Karpas-422 (cell line): ENCODE data around the gene ZNF169. TPM values are rescaled to one million over a fixed set of nuclear protein-coding genes. Genes with fewer than 3 reads are reported as not detected.
"Not testable (repeated sequence)": the region's sequence is repeated elsewhere in the genome, so short reads cannot be mapped to it uniquely, and the experiment has no call there.

ENCODE experiments used
- DNase-seq: peaks from one replicate; pipeline ENCODE4 v3.0.0-alpha.2; 2015
- H2AFZ ChIP-seq: fragments of 200-600 bp; sonication (generic); 2 replicates; pipeline ENCODE4 v1.6.1; 2014; ENCODE audit warnings: antibody characterized with exemption, low read length, mixed read lengths
- H3K27ac ChIP-seq: fragments of 200-600 bp; sonication (generic); 2 replicates; pipeline ENCODE4 v1.5.1; 2014; ENCODE audit warnings: mild to moderate bottlenecking, low read length, moderate library complexity
- H3K27me3 ChIP-seq: fragments of 200-600 bp; sonication (generic); 2 replicates; pipeline ENCODE4 v1.6.1; 2014; ENCODE audit warnings: low read length, mixed read lengths
- H3K36me3 ChIP-seq: fragments of 200-600 bp; sonication (generic); 2 replicates; pipeline ENCODE4 v1.6.1; 2014; ENCODE audit warnings: low read length, mixed read lengths; ENCODE audit not compliant: insufficient read depth
- H3K4me1 ChIP-seq: fragments of 200-600 bp; sonication (generic); 2 replicates; pipeline ENCODE4 v1.6.1; 2014; ENCODE audit warnings: mild to moderate bottlenecking, low read length, mixed read lengths
- H3K4me2 ChIP-seq: fragments of 200-600 bp; sonication (generic); 2 replicates; pipeline ENCODE4 v1.6.1; 2014; ENCODE audit warnings: low read length, low read depth, mild to moderate bottlenecking; ENCODE audit not compliant: poor library complexity, severe bottlenecking
- H3K4me3 ChIP-seq: fragments of 200-600 bp; sonication (generic); 2 replicates; pipeline ENCODE4 v1.5.1; 2014; ENCODE audit warnings: mild to moderate bottlenecking, antibody characterized with exemption, low read length, mixed read lengths
- H3K79me2 ChIP-seq: fragments of 200-600 bp; sonication (generic); 2 replicates; pipeline ENCODE4 v1.6.1; 2014; ENCODE audit warnings: mild to moderate bottlenecking, low read length, mixed read lengths
- H3K9ac ChIP-seq: fragments of 200-600 bp; sonication (generic); 2 replicates; pipeline ENCODE4 v1.6.0; 2014; ENCODE audit warnings: low read length
- H3K9me2 ChIP-seq: fragments of 200-600 bp; sonication (generic), shearing (Covaris generic); replicated peaks from 2 replicates; pipeline ENCODE4 v1.6.0; 2014; ENCODE audit warnings: mild to moderate bottlenecking, low read length, moderate library complexity; ENCODE audit not compliant: insufficient read depth
- H3K9me3 ChIP-seq: fragments of 300-700, 200-600 bp; sonication (generic); 2 replicates; pipeline ENCODE4 v1.6.1; 2014; ENCODE audit warnings: low read length, mixed read lengths
- H4K20me1 ChIP-seq: fragments of 200-600 bp; sonication (generic); 2 replicates; pipeline ENCODE4 v1.6.1; 2014; ENCODE audit warnings: mild to moderate bottlenecking, antibody characterized with exemption, low read length, low read depth; ENCODE audit not compliant: insufficient read depth
- total RNA-seq: library from RNA; depleted of rRNA; stranded (reverse); fragments of >200 nt; shearing (Covaris generic); gene quantifications from 2 replicates; pipeline ENCODE4 v1.2.3, GENCODE V29; 2014; ENCODE audit warnings: low replicate concordance

The ZNF169 gene
- total RNA-seq, 1 experiment from 2014 or later: 37.8 TPM

- H2AFZ ChIP-seq: not testable (repeated sequence)
Observed at GRCh38 chr9:94277029-94277428, 17.9 kb downstream of the ZNF169 start.

GRCh38 chr9:94277885-94278536, 18.9 kb downstream of the ZNF169 start:
- Histone ChIP-seq H2AFZ (no peak overlapping the region), H4K20me1 (no peaks in the 10 kb centered on the region), H3K79me2 (peaks cover 63% of the 10 kb centered on the region), H3K9ac (no peak overlapping the region), H3K4me2 (no peak overlapping the region), H3K9me2 (no peaks in the 10 kb centered on the region), H3K4me1 (no peaks in the 10 kb centered on the region), H3K27me3 (no peaks in the 10 kb centered on the region), H3K36me3 (peaks cover 43% of the 10 kb centered on the region), H3K4me3 (no peak overlapping the region), H3K27ac (no peak overlapping the region), H3K9me3 (peaks cover 12% of the 10 kb centered on the region)
- no peak for DNase-seq

More at GRCh38 chr9:94277029-94277428, 17.9 kb downstream of the ZNF169 start:
- H3K27ac ChIP-seq, H3K27me3 ChIP-seq, H3K4me3 ChIP-seq, H3K9ac ChIP-seq, H3K9me2 ChIP-seq, H3K4me1 ChIP-seq, H4K20me1 ChIP-seq, H3K4me2 ChIP-seq, DNase-seq: not testable (repeated sequence)
- H3K79me2 ChIP-seq: peaks cover 73% of the 10 kb centered on the region
- H3K9me3 ChIP-seq: peaks cover 12% of the 10 kb centered on the region
- H3K36me3 ChIP-seq: peaks cover 43% of the 10 kb centered on the region

- Histone ChIP-seq H3K4me3 (no peak overlapping the region), H3K4me1 (no peaks in the 10 kb centered on the region), H2AFZ (no peak overlapping the region), H3K79me2 (peaks cover 48% of the 10 kb centered on the region), H3K36me3 (peaks cover 44% of the 10 kb centered on the region), H3K9me3 (peaks cover 12% of the 10 kb centered on the region), H3K27me3 (no peaks in the 10 kb centered on the region), H3K4me2 (no peak overlapping the region), H3K9ac (no peak overlapping the region), H3K9me2 (no peaks in the 10 kb centered on the region), H4K20me1 (no peaks in the 10 kb centered on the region), H3K27ac (no peak overlapping the region)
- no peak for DNase-seq
Observed at GRCh38 chr9:94280409-94280989, 21.4 kb downstream of the ZNF169 start.

GRCh38 chr9:94281101-94281500, 22.0 kb downstream of the ZNF169 start:
- Histone ChIP-seq H3K4me1 (no peaks in the 10 kb centered on the region), H3K79me2 (peaks cover 43% of the 10 kb centered on the region), H2AFZ (no peak overlapping the region), H3K27me3 (no peaks in the 10 kb centered on the region), H3K27ac (no peak overlapping the region), H3K36me3 (peaks cover 47% of the 10 kb centered on the region), H3K9me3 (peaks cover 12% of the 10 kb centered on the region), H4K20me1 (no peaks in the 10 kb centered on the region), H3K4me2 (no peak overlapping the region), H3K9me2 (no peaks in the 10 kb centered on the region), H3K4me3 (no peak overlapping the region), H3K9ac (no peak overlapping the region)
- no peak for DNase-seq

GRCh38 chr9:94286116-94286515, 27.0 kb downstream of the ZNF169 start:
- peaks cover 19% of the 10 kb centered on the region for H3K36me3 ChIP-seq
- DNase-seq: no peak
- H3K4me2 ChIP-seq: no peak overlapping the region
- H3K4me1 ChIP-seq: no peaks in the 10 kb centered on the region
- H3K9me3 ChIP-seq: no peaks in the 10 kb centered on the region
- no peaks in the 10 kb centered on the region for H3K27me3 ChIP-seq
- H3K9ac ChIP-seq: no peak overlapping the region
- no peak overlapping the region for H3K4me3 ChIP-seq
- no peak overlapping the region for H3K27ac ChIP-seq
- H4K20me1 ChIP-seq: no peaks in the 10 kb centered on the region
- peaks cover 20% of the 10 kb centered on the region for H3K79me2 ChIP-seq
- no peaks in the 10 kb centered on the region for H3K9me2 ChIP-seq
- H2AFZ ChIP-seq: no peak overlapping the region

- no peak overlapping the region for H3K27ac ChIP-seq
- H3K36me3 ChIP-seq: peaks cover 22% of the 10 kb centered on the region
- DNase-seq: no peak
- H4K20me1 ChIP-seq: no peaks in the 10 kb centered on the region
- H3K4me1 ChIP-seq: no peaks in the 10 kb centered on the region; the same call in 1 of the 2 replicates
- H3K4me2 ChIP-seq: no peak overlapping the region
- no peaks in the 10 kb centered on the region for H3K27me3 ChIP-seq
- no peaks in the 10 kb centered on the region for H3K9me2 ChIP-seq
- peaks cover 20% of the 10 kb centered on the region for H3K79me2 ChIP-seq
- no peak overlapping the region for H3K9ac ChIP-seq
- no peak overlapping the region for H3K4me3 ChIP-seq
- H2AFZ ChIP-seq: no peak overlapping the region
- H3K9me3 ChIP-seq: no peaks in the 10 kb centered on the region
Observed at GRCh38 chr9:94287877-94288513, 28.9 kb downstream of the ZNF169 start.

- H2AFZ ChIP-seq: no peak overlapping the region
- no peaks in the 10 kb centered on the region for H3K27me3 ChIP-seq
- no peak overlapping the region for H3K27ac ChIP-seq
- H3K36me3 ChIP-seq: peaks cover 21% of the 10 kb centered on the region
- H3K9me2 ChIP-seq: no peaks in the 10 kb centered on the region
- no peak overlapping the region for H3K4me2 ChIP-seq
- H3K9me3 ChIP-seq: no peaks in the 10 kb centered on the region
- no peaks in the 10 kb centered on the region for H4K20me1 ChIP-seq
- H3K79me2 ChIP-seq: peaks cover 17% of the 10 kb centered on the region
- DNase-seq: no peak
- H3K4me3 ChIP-seq: no peak overlapping the region
- H3K4me1 ChIP-seq: no peaks in the 10 kb centered on the region; the same call in 1 of the 2 replicates
- H3K9ac ChIP-seq: no peak overlapping the region
Observed at GRCh38 chr9:94289691-94290090, 30.6 kb downstream of the ZNF169 start.

GRCh38 chr9:94298949-94299599, 40.0 kb downstream of the ZNF169 start:
- no peak overlapping the region for H3K9ac ChIP-seq
- no peaks in the 10 kb centered on the region for H3K4me1 ChIP-seq
- peaks cover 5% of the 10 kb centered on the region; the same call in 1 of the 2 replicates for H3K36me3 ChIP-seq
- H2AFZ ChIP-seq: no peak overlapping the region
- no peak overlapping the region for H3K4me3 ChIP-seq
- DNase-seq: no peak
- no peak overlapping the region for H3K27ac ChIP-seq
- no peaks in the 10 kb centered on the region for H4K20me1 ChIP-seq
- no peaks in the 10 kb centered on the region for H3K79me2 ChIP-seq
- no peaks in the 10 kb centered on the region for H3K9me2 ChIP-seq
- H3K27me3 ChIP-seq: no peaks in the 10 kb centered on the region
- H3K4me2 ChIP-seq: no peak overlapping the region
- no peaks in the 10 kb centered on the region for H3K9me3 ChIP-seq
